Erythroblast (primary cell): Measurements from ENCODE around the gene MIEF1.

Experiments used
- GATA1 ChIP-seq: IDR thresholded peaks from 2 replicates; pipeline ENCODE4 v1.6.1; 2011; ENCODE audit warnings: low read depth, mild to moderate bottlenecking, control low read depth, low read length, moderate library complexity
- POLR2A ChIP-seq: IDR thresholded peaks from 2 replicates; pipeline ENCODE4 v1.6.1; 2011; ENCODE audit warnings: mild to moderate bottlenecking, low read length

DNA sequence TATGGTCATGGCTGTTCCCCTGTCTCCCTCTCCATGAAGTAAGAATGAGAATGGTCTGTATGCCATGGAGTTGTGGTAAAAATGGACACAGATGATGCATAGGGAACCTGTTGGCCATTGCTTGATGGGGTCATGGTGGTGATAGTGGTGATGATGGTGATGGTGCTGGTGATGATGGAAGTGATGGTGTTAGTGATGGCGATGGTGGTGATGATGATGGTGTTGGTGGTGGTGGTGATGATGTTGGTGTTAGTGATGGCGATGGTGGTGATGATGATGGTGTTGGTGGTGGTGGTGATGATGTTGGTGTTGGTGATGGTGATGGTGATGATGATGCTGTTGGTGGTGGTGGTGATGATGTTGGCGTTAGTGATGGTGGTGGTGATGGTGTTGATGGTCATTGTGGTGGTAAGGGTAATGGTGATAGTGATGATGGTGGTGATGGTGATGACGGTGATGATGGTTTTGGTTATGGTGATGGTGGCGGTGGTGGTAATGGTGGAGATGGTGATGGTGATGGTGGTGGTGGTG lies 63.4 kb downstream of the MIEF1 start:
- TF ChIP-seq POLR2A (no peak), GATA1 (no peak)
